ENCODE measurements around the gene SCFD2. TPM values are rescaled to one million over a fixed set of nuclear protein-coding genes. Genes with fewer than 3 reads are reported as not detected.

The SCFD2 gene
- total RNA-seq, 3 donors from 2014 or later: 22.8 to 33.8 (median 25.0) TPM

DNA sequence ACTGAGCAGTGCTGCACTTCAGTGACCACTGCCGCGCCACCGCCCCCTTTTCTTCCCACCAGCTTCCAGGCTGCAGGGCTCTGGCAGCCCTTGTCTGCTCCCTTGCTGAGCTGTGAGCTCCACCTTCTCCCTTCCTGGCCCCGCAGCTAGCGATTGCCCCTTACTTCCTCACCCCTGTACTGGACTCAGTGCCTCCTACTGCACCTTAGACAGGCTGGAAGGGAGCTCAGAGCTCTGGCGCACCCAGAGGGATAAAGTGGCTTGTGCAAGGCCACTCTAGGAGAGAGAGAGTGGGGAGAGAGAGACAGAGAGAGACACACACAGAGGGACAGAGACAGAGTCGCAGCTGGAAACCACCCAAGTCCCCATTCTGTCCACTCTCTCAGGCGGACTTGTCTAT lies 497.7 kb downstream of the SCFD2 start:
- no peak for DNase-seq (ENCODE audit: low spot score in 2 of 2)
- intact Hi-C loops (cut with DNase I; ENCODE audit: low total_unique reads): no loop called here
- Histone ChIP-seq H3K4me3 (no peak overlapping the region), H3K9me3 (no peaks in the 10 kb centered on the region), H3K27ac (peak overlapping the region in 1 of 2 donors; percentile 4), H3K36me3 (no peaks in the 10 kb centered on the region), H3K27me3 (no peaks in the 10 kb centered on the region), H3K4me1 (peaks cover 0 to 8% of the 10 kb centered on the region in 2 donors)
- no peak for TF ChIP-seq POLR2A (IDR thresholded peaks at IDR 0.05)
- no peak for TF ChIP-seq POLR2AphosphoS5 (IDR thresholded peaks at IDR 0.05)
- TF ChIP-seq, protein P1, sequence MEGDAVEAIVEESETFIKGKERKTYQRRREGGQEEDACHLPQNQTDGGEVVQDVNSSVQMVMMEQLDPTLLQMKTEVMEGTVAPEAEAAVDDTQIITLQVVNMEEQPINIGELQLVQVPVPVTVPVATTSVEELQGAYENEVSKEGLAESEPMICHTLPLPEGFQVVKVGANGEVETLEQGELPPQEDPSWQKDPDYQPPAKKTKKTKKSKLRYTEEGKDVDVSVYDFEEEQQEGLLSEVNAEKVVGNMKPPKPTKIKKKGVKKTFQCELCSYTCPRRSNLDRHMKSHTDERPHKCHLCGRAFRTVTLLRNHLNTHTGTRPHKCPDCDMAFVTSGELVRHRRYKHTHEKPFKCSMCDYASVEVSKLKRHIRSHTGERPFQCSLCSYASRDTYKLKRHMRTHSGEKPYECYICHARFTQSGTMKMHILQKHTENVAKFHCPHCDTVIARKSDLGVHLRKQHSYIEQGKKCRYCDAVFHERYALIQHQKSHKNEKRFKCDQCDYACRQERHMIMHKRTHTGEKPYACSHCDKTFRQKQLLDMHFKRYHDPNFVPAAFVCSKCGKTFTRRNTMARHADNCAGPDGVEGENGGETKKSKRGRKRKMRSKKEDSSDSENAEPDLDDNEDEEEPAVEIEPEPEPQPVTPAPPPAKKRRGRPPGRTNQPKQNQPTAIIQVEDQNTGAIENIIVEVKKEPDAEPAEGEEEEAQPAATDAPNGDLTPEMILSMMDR (IDR thresholded peaks at IDR 0.05): no peak

DNA sequence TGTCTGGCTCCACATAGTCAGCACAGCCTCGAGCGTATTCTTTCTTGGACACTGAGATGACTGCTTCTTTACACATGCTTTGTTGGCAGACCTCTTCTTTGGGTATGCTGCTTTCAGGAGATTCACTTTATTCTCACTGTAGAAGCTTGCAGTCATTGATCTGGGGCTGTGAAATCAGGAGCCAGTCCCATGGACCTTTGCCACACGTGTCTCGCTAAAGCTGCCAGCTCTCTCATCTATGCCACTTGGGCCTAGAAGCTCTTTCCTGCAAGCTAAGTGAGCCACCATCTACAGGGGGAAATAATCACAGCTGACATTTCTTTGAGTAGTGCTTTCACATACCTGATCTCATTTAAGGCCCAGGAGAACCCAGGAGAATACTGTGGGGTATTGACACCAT lies 498.7 kb downstream of the SCFD2 start:
- Histone ChIP-seq H3K27ac (no peak overlapping the region), H3K4me1 (peaks cover 4 to 5% of the 10 kb centered on the region in 2 donors), H3K27me3 (no peaks in the 10 kb centered on the region)

DNA sequence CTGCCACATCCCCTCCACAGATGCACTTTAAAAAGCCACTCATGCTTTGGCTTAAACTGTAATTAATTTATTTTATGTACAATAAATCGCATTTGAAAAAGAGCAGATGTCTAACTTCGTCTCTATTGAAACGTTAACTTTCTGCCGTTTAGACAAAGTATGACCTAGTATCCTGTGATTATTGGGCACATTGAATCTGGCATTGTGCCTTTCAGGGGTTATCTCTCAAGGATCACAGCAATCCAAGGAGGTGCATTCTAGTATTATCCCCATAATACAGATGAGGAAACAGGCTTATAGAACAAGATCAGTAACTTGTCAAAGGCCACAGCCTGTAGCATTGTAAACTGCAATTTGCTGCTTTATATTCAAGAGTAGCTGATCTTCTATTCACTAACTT lies 499.1 kb downstream of the SCFD2 start:
- H3K4me1 ChIP-seq: peaks cover 4 to 5% of the 10 kb centered on the region in 2 donors
- no peaks in the 10 kb centered on the region for H3K27me3 ChIP-seq
- no peak overlapping the region for H3K4me3 ChIP-seq
- H3K36me3 ChIP-seq: no peaks in the 10 kb centered on the region
- intact Hi-C loops (cut with DNase I; ENCODE audit: low total_unique reads): no loop called here
- no peaks in the 10 kb centered on the region for H3K9me3 ChIP-seq
- no peak overlapping the region for H3K27ac ChIP-seq
- no peak for DNase-seq (ENCODE audit: low spot score in 2 of 2)
- TF ChIP-seq, protein P1 (IDR thresholded peaks at IDR 0.05): no peak
- TF ChIP-seq POLR2A (IDR thresholded peaks at IDR 0.05): no peak
- no peak for TF ChIP-seq POLR2AphosphoS5 (IDR thresholded peaks at IDR 0.05)

More for the DNA sequence above, 498.7 kb downstream of the SCFD2 start:
- DNase-seq (ENCODE audit: low spot score in 2 of 2): no peak
- TF ChIP-seq POLR2AphosphoS5 (IDR thresholded peaks at IDR 0.05) (no peak), POLR2A (IDR thresholded peaks at IDR 0.05) (no peak)
- TF ChIP-seq, protein P1 (IDR thresholded peaks at IDR 0.05): no peak
- H3K36me3 ChIP-seq: no peaks in the 10 kb centered on the region
- no peaks in the 10 kb centered on the region for H3K9me3 ChIP-seq
- intact Hi-C loops (cut with DNase I; ENCODE audit: low total_unique reads): no loop called here
- H3K4me3 ChIP-seq: no peak overlapping the region

DNA sequence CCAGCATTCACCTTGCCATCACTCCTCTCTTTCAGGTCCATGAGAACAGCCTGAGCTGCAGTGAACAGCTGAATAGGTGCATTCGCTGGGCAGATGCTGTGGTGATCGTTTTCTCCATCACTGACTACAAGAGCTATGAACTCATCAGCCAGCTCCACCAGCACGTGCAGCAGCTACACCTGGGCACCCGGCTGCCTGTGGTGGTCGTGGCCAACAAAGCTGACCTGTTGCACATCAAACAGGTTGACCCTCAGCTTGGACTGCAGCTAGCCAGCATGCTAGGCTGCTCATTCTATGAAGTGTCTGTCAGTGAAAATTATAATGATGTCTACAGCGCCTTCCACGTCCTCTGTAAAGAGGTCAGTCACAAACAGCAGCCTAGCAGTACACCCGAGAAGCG lies 500.6 kb downstream of the SCFD2 start:
- intact Hi-C loops (cut with DNase I; ENCODE audit: low total_unique reads): no loop called here
- H3K4me3 ChIP-seq: no peak overlapping the region
- no peaks in the 10 kb centered on the region for H3K9me3 ChIP-seq
- no peak overlapping the region for H3K27ac ChIP-seq
- peaks cover 2 to 4% of the 10 kb centered on the region in 2 donors for H3K4me1 ChIP-seq
- H3K36me3 ChIP-seq: no peaks in the 10 kb centered on the region
- TF ChIP-seq POLR2A (IDR thresholded peaks at IDR 0.05): no peak
- TF ChIP-seq, protein P1 (IDR thresholded peaks at IDR 0.05): no peak
- no peak for DNase-seq (ENCODE audit: low spot score in 2 of 2)
- H3K27me3 ChIP-seq: no peaks in the 10 kb centered on the region

GRCh38 chr4:52864793-52865192 lies 501.1 kb downstream of the SCFD2 start:
- Histone ChIP-seq H3K27me3 (no peaks in the 10 kb centered on the region), H3K4me3 (peak overlapping the region in 1 of 3 donors; percentile 21), H3K27ac (no peak overlapping the region), H3K9me3 (no peaks in the 10 kb centered on the region), H3K4me1 (peaks cover 0 to 4% of the 10 kb centered on the region in 2 donors), H3K36me3 (no peaks in the 10 kb centered on the region)
- DNase-seq (ENCODE audit: low spot score in 2 of 2): no peak
- intact Hi-C loops (cut with DNase I; ENCODE audit: low total_unique reads): no loop called here
- TF ChIP-seq, protein P1 (IDR thresholded peaks at IDR 0.05): no peak
- no peak for TF ChIP-seq POLR2AphosphoS5 (IDR thresholded peaks at IDR 0.05)
- no peak for TF ChIP-seq POLR2A (IDR thresholded peaks at IDR 0.05)
